ENCODE results near the gene GABARAPL1.
"Not testable (repeated sequence)": the region's sequence is repeated elsewhere in the genome, so short reads cannot be mapped to it uniquely, and the experiment has no call there.

The GABARAPL1 gene

DNA sequence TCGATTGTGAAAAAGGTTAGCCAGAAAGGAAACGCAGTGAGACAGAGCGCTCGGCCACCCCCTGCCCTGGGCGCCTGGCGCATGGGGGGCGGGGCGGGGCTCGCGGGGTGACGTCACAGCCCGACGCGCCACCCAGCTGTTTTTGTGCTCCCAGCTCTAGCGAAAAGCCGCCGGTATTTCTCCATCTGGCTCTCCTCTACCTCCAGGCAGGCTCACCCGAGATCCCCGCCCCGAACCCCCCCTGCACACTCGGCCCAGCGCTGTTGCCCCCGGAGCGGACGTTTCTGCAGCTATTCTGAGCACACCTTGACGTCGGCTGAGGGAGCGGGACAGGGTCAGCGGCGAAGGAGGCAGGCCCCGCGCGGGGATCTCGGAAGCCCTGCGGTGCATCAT is at the start of gene GABARAPL1:
GABARAPL1 (plus strand) TSS at position 139 of the 393 bp plus-strand sequence; CDS start at position 392, 253 bp downstream.
- no peak for DNase-seq (ENCODE audit: low spot score)

GRCh38 chr12:10163084-10163483 is 49.6 kb upstream of the GABARAPL1 start:
- no peak for DNase-seq (ENCODE audit: low spot score)

DNA sequence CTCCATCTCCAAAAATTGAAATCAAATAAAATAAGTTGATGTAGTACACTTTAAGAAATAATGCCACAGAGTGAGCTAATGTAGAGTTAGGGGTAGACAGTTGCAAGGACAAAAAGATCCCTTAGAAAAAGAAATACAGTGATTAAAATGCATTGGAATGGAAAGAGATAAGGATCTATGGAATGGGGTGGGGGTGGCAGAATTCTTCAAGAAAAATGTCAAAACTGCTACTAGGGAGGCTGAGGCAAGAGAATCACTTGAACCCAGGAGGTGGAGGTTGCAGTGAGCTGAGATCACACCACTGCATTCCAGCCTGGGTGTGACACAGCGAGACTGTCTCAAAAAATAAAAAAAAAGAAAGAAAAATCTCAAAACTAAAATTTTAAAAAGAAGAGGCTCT is 47.3 kb upstream of the GABARAPL1 start:
- no peak for DNase-seq (ENCODE audit: low spot score)

- peak; percentile 88 for DNase-seq (ENCODE audit: low spot score)
Observed at GRCh38 chr12:10167599-10167998, 45.1 kb upstream of the GABARAPL1 start.

DNA sequence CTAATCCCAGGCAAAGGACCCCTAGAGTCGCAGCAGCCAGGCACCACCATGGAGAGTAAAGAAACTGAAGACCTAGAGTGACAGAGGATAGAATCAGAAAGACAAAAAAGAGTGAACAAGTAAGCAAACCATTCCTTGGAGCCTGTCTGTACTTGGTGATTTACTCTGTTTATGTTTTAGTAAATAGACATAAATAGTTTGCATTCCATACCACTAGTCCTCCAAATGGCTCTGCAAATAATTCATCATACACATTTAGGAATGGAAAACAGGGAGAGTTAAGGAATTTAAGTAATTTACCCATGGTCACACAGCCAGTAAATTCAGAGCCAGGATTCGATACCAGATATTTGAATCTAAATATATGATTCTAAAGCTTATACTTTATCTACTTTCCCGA is 43.6 kb upstream of the GABARAPL1 start:
- DNase-seq (ENCODE audit: low spot score) = no peak

DNA sequence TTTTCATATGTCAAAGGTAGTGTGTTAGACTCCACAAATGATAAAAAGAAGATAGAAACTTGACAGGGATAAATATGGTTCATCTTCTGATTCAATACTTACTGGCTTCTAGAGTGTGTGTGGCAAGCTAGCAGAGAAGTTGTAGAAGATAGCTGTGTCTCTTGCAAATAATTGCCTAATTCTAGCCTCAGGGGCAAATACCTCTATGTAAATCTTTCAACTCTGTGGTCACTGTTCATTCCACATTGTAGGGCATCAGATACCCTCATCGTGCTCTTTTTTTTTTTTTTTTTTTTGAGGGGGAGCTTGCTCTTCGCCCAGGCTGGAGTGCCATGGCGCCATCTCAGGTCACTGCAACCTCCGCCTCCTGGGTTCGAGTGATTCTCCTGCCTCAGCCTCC is 42.5 kb upstream of the GABARAPL1 start:
- DNase-seq (ENCODE audit: low spot score) = no peak

DNA sequence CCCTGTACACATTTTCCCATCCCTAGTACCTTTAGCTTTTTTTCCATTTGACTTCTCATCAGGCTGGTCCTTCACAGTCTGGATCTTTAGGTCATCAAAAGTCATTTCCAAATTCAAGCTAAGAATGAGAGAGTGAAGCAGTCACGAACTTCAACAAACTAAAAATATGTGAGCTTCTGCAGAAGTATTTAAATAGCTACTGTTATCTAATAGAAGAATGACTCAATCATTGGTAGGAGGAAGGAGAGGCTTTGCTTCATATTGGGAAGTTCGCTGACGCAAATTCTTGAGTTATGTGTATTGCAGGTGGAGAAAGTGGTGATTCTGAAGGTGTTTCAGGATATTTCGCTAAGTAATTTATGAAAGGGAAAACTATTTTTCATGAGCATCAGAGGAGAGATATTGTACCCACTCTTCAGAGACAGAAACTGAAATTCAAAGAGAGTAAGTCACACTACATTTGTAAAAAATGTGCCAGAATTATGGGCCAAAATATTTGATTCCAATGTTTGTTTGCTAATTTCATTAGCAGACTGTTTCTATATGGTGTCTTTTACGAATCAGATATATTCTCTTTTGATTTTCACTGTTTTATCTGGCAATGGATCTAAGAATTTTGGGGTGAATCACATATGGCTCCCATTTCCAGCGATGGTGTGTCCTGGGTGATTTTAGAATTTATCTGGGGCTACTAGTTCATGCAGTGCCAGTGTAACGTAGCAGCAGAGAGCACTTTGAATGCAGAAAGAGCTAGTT is 40.5 kb upstream of the GABARAPL1 start, which contains the start of gene OLR1:
OLR1 (minus strand) TSS at position 160 of the 756 bp plus-strand sequence; CDS start at position 105, 55 bp downstream.
- DNase-seq (ENCODE audit: low spot score) = peak; percentile 79

DNA sequence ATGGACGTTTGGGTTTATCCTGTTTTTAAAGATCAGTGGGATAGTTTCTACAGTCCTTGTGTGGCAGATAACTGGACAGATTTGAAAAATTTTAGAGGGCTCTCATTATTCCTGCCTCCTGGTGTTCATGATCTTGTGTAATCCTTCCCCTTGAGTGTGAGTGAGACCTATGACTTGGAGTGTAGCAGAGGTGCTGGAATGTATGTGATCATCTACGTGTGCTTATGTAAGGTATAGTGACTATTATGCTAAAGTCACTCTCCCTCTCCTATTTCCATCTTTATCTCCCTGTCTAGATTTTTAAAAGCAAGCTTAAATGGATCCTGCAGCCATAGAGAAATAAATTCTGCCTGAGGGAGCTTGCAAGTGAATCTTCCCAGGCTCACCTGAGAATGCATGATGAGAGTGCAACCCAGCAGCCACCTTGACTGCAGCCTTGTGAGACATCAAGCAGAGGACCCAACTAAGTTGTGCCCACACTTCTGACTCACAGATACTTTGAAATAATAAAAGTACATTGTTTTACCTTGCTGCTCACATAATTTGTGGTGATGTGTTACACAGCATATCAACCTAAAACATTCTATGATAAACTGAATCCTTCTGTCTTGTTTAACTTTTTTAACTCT is 37.6 kb upstream of the GABARAPL1 start:
- DNase-seq (ENCODE audit: low spot score) = no peak

DNA sequence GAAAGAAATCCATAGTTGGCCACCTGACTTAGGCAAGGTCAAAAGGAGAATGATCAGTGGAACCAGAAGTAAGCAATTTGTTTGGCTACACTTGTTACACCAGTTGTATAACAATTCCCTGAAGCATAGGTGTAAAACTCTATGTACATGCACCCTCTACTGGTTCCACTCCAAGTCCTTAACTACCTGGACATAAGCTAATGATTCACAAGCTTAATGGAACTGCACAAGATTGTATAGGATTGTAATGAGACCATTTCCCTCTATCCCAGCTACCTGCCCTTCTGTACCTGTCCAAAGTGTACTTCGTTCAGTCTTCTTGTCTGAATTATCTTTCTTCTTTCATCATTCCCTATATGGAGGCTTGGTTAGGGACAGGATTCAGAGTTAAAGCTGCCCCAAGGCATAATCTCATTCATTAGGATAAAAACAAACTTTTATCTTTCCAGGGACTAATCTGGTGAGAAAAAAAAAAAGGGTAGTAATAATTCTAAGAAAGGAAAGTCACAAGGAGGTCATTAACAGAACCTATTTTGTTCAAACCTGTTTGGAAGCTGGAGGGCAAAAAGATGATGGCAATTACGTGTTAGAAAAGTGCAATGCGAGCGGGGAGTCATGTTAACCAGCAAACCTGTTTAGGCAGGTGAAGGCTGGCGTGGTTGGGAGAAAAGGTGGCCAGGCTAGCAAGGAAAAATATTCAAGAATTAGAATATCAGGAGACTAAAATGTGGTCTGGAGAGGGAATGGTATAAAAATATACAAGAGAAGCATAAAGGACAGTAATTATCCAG is 36.6 kb upstream of the GABARAPL1 start:
- DNase-seq (ENCODE audit: low spot score) = no peak

GRCh38 chr12:10178821-10179220 is 33.9 kb upstream of the GABARAPL1 start, which contains the start of gene TMEM52B:
TMEM52B (plus strand) TSS chr12:10179032; CDS start chr12:10179575, 543 bp downstream.
- no peak for DNase-seq (ENCODE audit: low spot score)

DNA sequence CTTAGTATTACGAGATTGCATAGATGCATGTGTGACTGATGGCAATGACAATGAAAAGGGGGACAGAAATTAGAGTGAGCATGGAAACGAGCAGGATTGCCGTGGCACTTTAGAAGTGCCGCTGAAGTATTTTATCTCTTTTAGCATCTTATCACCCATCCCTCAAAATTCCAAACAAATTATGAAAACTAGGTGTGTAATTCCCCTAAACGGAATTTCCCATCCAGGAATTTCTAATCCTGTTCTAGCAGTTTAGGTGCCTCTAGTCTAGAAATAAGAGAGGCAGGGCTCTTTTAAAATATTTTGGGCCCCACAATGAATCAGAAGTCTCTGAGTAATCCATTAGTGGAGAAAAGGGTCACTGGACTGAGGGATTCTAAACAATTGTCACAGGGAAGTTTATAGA is 32.9 kb upstream of the GABARAPL1 start:
- DNase-seq (ENCODE audit: low spot score) = no peak

- no peak for DNase-seq (ENCODE audit: low spot score)
Observed at GRCh38 chr12:10182354-10183049, 30.2 kb upstream of the GABARAPL1 start.

GRCh38 chr12:10184261-10184843 is 28.3 kb upstream of the GABARAPL1 start:
- DNase-seq (ENCODE audit: low spot score) = no peak

DNA sequence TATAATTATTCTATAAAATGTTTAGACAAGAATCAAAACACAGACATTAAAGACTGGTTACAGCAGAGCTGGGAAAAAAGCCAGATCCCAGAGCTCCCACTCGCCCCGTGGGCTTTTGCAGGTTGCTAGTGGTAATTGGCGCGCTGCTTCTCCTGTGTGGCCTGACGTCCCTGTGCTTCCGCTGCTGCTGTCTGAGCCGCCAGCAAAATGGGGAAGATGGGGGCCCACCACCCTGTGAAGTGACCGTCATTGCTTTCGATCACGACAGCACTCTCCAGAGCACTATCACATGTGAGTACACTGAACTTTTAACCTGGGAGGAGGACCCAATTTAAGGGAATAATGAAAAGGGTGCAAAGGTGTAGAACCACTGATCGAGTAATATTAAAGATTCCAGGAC is 26.4 kb upstream of the GABARAPL1 start:
- DNase-seq (ENCODE audit: low spot score) = peak; percentile 80

- not testable (repeated sequence) for DNase-seq (ENCODE audit: low spot score)
Observed at GRCh38 chr12:10186958-10187357, 25.7 kb upstream of the GABARAPL1 start.

GRCh38 chr12:10189653-10190052 is 23.0 kb upstream of the GABARAPL1 start:
- peak; percentile 29 for DNase-seq (ENCODE audit: low spot score)

DNA sequence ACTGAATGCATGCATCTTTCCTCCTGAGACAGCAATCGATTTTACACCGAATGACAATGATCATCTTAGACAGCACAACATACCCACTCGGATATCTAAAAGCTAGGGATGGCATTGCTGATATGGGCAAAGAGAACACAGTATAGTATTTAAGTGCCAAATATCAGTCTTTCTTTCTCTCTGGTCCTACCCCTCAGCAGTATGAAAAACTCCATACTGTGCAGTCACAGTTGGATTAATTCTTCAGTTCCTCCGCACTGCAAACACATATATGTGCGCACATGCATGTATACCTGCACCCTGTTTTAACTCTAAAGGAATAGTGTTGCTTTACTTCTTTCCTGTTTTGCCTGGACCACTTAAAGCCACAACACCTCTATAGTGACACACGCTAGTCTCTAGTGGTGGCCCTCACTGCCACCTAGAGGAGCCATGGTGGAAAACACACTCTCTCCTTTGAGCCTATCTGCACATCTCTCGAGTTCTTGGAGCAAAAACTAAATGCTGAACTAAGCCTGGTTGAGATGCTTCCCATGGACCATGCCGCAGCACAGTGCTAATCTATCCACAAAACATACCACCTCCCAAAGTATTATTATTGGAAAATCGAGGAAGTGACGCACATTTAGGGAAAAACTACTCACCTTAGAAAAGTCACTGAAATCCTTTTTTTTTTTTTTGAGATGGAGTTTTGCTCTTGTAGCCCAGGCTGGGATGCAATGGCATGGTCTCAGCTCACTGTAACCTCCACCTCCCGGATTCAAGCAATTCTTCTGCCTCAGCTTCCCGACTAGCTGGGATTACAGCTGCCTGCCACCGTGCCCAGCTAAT is 21.9 kb upstream of the GABARAPL1 start:
- peak; percentile 90 for DNase-seq (ENCODE audit: low spot score)

DNA sequence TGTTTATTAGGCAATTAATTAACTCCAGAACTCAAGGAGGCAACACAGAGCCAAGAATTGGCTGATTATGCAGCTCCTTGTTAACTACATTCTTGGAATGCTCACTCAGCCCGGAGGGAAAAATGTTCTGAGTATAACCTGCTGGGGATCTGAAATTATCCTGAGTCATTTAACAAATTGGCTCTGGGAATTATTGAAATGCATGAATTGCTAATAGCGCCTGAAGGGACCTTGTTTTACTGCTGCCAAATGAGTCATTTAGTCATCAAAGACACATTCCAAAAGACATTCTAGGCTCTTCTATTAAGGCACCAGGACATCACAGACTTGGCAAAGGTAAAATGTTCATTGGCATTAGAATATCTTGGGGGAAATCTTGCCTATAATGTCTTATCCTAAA is 20.8 kb upstream of the GABARAPL1 start:
- no peak for DNase-seq (ENCODE audit: low spot score)

GRCh38 chr12:10194160-10194670 is 18.5 kb upstream of the GABARAPL1 start:
- no peak for DNase-seq (ENCODE audit: low spot score)

GRCh38 chr12:10196210-10196609 is 16.5 kb upstream of the GABARAPL1 start:
- no peak for DNase-seq (ENCODE audit: low spot score)

Data from pons (tissue), 1 donor.